Measurements from ENCODE around the gene NECAB3.

DNA sequence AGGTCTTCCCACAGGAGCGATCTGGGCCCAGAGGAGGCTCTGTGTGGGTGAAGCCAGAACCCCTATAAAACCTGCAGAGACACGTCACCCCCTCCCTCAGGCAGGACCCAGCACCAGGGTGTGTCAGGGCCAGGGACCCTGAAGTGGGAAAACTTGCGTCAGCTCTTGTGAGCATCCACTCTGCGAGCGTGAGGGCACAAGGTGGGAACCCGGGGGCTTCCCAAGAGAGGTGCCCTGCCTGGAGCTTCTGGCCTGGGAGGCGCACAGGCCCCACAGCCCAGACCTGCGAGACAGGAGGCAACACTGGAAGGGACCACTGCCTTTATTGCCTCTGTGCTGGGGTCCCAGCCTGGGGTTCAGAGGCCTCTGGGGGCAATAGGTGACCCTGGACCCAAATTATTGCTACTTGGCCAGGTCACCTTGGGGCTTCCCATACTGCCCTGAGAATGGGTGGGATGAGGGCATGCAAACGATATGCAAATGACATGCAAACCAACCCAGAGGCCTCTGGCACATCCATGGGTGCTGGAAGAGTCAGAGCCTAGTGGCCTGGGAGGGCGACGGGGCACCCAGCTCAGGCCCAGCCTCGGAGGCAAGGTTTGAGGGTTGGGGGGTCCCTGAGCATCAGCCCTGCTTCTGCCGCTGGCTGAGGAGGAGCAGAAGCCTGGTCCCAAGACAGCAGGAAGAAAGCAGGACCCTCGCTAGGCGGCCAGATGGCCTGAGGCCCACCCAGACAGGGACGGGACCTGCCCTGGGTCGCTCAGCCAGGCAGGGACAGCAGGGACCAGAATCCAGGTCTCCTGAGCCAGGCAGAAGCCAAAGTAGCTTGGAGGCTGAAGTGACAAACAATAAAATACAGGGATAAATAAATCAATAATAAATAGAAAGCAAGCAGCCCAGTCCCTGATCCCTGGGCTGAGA lies 17.2 kb downstream of the NECAB3 start:
- TF ChIP-seq POLR2A (IDR thresholded peaks at IDR 0.05; ENCODE audit: low read depth, low read length) (no peak), USF2 (IDR thresholded peaks at IDR 0.05; ENCODE audit: low read depth, low read length) (no peak), MAZ (IDR thresholded peaks at IDR 0.05; ENCODE audit: borderline replicate concordance, low read depth, low read length) (no peak), MAFK (IDR thresholded peaks at IDR 0.05; ENCODE audit: low read depth, low read length) (no peak), CEBPB (IDR thresholded peaks at IDR 0.05; ENCODE audit: low read depth, low read length) (no peak), RFX5 (IDR thresholded peaks at IDR 0.05; ENCODE audit: low read depth, low read length) (no peak), RAD21 (IDR thresholded peaks at IDR 0.05; ENCODE audit: low read length) (no peak), MXI1 (IDR thresholded peaks at IDR 0.05; ENCODE audit: borderline replicate concordance, low read depth, low read length) (no peak), FOS (IDR thresholded peaks at IDR 0.05; ENCODE audit: low read depth, low read length) (no peak)
- TF ChIP-seq, protein P1, sequence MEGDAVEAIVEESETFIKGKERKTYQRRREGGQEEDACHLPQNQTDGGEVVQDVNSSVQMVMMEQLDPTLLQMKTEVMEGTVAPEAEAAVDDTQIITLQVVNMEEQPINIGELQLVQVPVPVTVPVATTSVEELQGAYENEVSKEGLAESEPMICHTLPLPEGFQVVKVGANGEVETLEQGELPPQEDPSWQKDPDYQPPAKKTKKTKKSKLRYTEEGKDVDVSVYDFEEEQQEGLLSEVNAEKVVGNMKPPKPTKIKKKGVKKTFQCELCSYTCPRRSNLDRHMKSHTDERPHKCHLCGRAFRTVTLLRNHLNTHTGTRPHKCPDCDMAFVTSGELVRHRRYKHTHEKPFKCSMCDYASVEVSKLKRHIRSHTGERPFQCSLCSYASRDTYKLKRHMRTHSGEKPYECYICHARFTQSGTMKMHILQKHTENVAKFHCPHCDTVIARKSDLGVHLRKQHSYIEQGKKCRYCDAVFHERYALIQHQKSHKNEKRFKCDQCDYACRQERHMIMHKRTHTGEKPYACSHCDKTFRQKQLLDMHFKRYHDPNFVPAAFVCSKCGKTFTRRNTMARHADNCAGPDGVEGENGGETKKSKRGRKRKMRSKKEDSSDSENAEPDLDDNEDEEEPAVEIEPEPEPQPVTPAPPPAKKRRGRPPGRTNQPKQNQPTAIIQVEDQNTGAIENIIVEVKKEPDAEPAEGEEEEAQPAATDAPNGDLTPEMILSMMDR (conservative IDR thresholded peaks at IDR 0.05; ENCODE audit: low read depth, low read length) = no peak
- TF ChIP-seq, protein P2, sequence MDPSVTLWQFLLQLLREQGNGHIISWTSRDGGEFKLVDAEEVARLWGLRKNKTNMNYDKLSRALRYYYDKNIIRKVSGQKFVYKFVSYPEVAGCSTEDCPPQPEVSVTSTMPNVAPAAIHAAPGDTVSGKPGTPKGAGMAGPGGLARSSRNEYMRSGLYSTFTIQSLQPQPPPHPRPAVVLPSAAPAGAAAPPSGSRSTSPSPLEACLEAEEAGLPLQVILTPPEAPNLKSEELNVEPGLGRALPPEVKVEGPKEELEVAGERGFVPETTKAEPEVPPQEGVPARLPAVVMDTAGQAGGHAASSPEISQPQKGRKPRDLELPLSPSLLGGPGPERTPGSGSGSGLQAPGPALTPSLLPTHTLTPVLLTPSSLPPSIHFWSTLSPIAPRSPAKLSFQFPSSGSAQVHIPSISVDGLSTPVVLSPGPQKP (IDR thresholded peaks at IDR 0.05; ENCODE audit: borderline replicate concordance, low read depth, low read length) = no peak

All from IMR-90 (cell line).